Caco-2 (cell line): ENCODE results near the gene LHX5. TPM values are rescaled to one million over a fixed set of nuclear protein-coding genes. Genes with fewer than 3 reads are reported as not detected.

ENCODE experiments used
- BruUV-seq: library from RNA; stranded (reverse); fragments of 400-500 nt; replicated peaks from 2 replicates; lab custom pipeline; 2021; lab: Mats Ljungman, UMichigan
- CTCF ChIA-PET: fragments of 300-600 bp; sonication (Branson Sonifier 250); formaldehyde crosslinking; loops from one replicate; lab custom pipeline; 2022; ENCODE audit warnings: antibody characterized with exemption; lab: Charles Lee
- POLR2A ChIA-PET: fragments of 300-600 bp; sonication (Branson Sonifier 250); formaldehyde crosslinking; loops from one replicate; lab custom pipeline; 2022; ENCODE audit warnings: antibody characterized with exemption; lab: Charles Lee
- DNase-seq, 2 experiments: peaks; one replicate each; pipeline versions ENCODE4 v3.0.0 to v3.0.0-alpha.2; 2020 to 2022
- H3K27me3 ChIP-seq: replicated peaks from 2 replicates; pipeline ENCODE4 v1.6.0; 2011; ENCODE audit warnings: low read length; ENCODE audit not compliant: control insufficient read depth, insufficient read depth
- H3K36me3 ChIP-seq: 2 replicates; pipeline ENCODE4 v1.5.1; 2011; ENCODE audit warnings: low read length; ENCODE audit not compliant: control insufficient read depth, insufficient read depth
- H3K4me1 ChIP-seq: fragments of 250-450 bp; sonication (Bioruptor Pico); 2 replicates; pipeline ENCODE4 v1.5.1; 2020; ENCODE audit warnings: mild to moderate bottlenecking
- H3K4me3 ChIP-seq: 2 replicates; pipeline ENCODE4 v1.5.1; 2011; ENCODE audit warnings: low read depth, mild to moderate bottlenecking, control low read depth, low read length
- H3K9me3 ChIP-seq: fragments of 250-450 bp; sonication (Bioruptor Pico); 2 replicates; pipeline ENCODE4 v1.5.1; 2020; ENCODE audit warnings: mild to moderate bottlenecking, moderate library complexity
- H3K27ac Mint-ChIP-seq: one replicate; pipeline ENCODE4 v1.8.0; 2022; ENCODE audit warnings: mixed read lengths; ENCODE audit not compliant: unreplicated experiment
- H3K27me3 Mint-ChIP-seq: one replicate; pipeline ENCODE4 v1.8.0; 2022; ENCODE audit warnings: mixed read lengths; ENCODE audit not compliant: insufficient read depth, unreplicated experiment
- H3K36me3 Mint-ChIP-seq: one replicate; pipeline ENCODE4 v1.8.0; 2022; ENCODE audit warnings: mild to moderate bottlenecking, mixed read lengths; ENCODE audit not compliant: insufficient read depth, unreplicated experiment
- H3K4me1 Mint-ChIP-seq: one replicate; pipeline ENCODE4 v1.8.0; 2022; ENCODE audit warnings: low read depth, mixed read lengths; ENCODE audit not compliant: unreplicated experiment
- H3K4me3 Mint-ChIP-seq: one replicate; pipeline ENCODE4 v1.8.0; 2022; ENCODE audit warnings: mild to moderate bottlenecking, moderate library complexity, mixed read lengths; ENCODE audit not compliant: unreplicated experiment
- H3K9me3 Mint-ChIP-seq: one replicate; pipeline ENCODE4 v1.8.0; 2022; ENCODE audit warnings: mixed read lengths; ENCODE audit not compliant: unreplicated experiment
- intact Hi-C: fragments of 100-400 bp; cut with micrococcal nuclease; formaldehyde crosslinking; loops from one replicate; pipeline ENCODE4 v1.10.0; 2022; ENCODE audit not compliant: unreplicated experiment
- total RNA-seq: library from RNA; stranded (reverse); gene quantifications from 2 replicates; pipeline ENCODE4 v1.2.3, GENCODE V29; 2022
- TF ChIP-seq, protein P1 (sequence below), 2 experiments: fragments of 200-600 bp in 1 of 2; IDR thresholded peaks; 1 replicate in 1 of 2; 2 replicates in 1 of 2; pipeline versions ENCODE4 v1.5.1 to v1.8.0; 2011 to 2022; ENCODE audit warnings: antibody characterized with exemption in 1 of 2, control low read depth in 1 of 2, inconsistent platforms in 1 of 2, low read depth in 1 of 2, low read length in 1 of 2, mild to moderate bottlenecking in 1 of 2, moderate library complexity in 1 of 2; ENCODE audit not compliant: insufficient read depth in 1 of 2, severe bottlenecking in 1 of 2, unreplicated experiment in 1 of 2

Gene LHX5
- total RNA-seq, 1 experiment from 2014 or later: 0.25 TPM

DNA sequence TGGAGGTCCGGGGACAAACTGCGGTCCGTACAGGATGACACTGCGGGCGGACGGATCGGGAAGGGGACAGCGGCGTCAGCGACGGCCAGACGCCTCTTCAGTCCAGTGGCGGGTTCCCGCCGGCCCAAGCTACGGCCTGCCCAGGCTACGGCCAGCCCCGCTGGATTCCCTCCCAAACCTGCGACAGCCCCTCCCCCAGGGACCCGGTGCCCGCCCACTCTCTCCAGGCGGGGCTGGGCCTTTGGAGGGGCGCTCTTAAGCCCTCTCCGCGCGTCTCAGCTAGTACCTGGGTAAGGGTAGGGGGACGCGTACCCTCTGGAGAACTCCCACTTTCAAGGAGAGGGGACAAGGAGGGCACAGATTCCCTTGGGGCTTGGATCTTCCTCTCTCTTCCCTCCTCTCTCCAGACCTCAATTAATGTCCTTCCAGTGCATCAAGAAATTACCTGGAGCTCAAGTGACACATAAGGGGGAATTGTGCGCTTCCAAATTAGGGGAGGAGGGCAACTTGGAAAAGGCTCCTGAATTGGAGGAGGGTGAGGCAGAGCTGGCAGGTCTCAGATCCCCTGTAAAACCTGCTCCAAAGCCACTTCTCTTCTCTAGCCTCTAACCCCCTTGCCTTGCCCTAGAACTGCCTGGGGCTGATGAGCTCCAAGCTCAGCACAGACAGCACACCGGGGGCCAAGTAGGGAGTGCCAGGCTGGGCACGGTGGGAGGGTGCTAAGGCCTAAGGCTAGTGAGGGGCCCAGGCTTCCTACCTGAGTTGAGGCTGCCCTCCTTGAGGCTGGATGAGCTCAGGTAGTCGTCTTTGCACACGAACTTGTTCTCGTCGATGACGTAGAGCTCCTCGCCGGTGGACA is 3.1 kb downstream of the LHX5 start:
- BruUV-seq: no TSS peak
- TF ChIP-seq, protein P1, sequence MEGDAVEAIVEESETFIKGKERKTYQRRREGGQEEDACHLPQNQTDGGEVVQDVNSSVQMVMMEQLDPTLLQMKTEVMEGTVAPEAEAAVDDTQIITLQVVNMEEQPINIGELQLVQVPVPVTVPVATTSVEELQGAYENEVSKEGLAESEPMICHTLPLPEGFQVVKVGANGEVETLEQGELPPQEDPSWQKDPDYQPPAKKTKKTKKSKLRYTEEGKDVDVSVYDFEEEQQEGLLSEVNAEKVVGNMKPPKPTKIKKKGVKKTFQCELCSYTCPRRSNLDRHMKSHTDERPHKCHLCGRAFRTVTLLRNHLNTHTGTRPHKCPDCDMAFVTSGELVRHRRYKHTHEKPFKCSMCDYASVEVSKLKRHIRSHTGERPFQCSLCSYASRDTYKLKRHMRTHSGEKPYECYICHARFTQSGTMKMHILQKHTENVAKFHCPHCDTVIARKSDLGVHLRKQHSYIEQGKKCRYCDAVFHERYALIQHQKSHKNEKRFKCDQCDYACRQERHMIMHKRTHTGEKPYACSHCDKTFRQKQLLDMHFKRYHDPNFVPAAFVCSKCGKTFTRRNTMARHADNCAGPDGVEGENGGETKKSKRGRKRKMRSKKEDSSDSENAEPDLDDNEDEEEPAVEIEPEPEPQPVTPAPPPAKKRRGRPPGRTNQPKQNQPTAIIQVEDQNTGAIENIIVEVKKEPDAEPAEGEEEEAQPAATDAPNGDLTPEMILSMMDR (IDR thresholded peaks at IDR 0.05; ENCODE audit: insufficient read depth in 1 of 2, low read depth in 1 of 2, low read length in 1 of 2, severe bottlenecking in 1 of 2, unreplicated experiment in 1 of 2): no peak
- DNase-seq: no peak
- Mint-ChIP-seq H3K4me3 (peak overlapping the region; percentile 80), H3K27me3 (peaks cover 34% of the 10 kb centered on the region), H3K4me1 (peaks cover 7% of the 10 kb centered on the region), H3K9me3 (no peaks in the 10 kb centered on the region), H3K27ac (no peak overlapping the region), H3K36me3 (no peaks in the 10 kb centered on the region)
- H3K9me3 ChIP-seq: no peaks in the 10 kb centered on the region
- POLR2A ChIA-PET: no interaction called here
- H3K36me3 ChIP-seq: no peaks in the 10 kb centered on the region
- H3K4me3 ChIP-seq: peak overlapping the region; percentile 55
- CTCF ChIA-PET: interaction anchor here (0.7 kb wide), 1 partner anchor 512 kb away, joined by 3 read pairs; no protein-coding TSS in a partner anchor
- H3K27me3 ChIP-seq: peaks cover 5% of the 10 kb centered on the region
- intact Hi-C loops: loop anchor here (10.0 kb wide), 1 partner anchor 126 kb away; no protein-coding TSS in a partner anchor
- peaks cover 11% of the 10 kb centered on the region; the same call in 1 of the 2 replicates for H3K4me1 ChIP-seq

DNA sequence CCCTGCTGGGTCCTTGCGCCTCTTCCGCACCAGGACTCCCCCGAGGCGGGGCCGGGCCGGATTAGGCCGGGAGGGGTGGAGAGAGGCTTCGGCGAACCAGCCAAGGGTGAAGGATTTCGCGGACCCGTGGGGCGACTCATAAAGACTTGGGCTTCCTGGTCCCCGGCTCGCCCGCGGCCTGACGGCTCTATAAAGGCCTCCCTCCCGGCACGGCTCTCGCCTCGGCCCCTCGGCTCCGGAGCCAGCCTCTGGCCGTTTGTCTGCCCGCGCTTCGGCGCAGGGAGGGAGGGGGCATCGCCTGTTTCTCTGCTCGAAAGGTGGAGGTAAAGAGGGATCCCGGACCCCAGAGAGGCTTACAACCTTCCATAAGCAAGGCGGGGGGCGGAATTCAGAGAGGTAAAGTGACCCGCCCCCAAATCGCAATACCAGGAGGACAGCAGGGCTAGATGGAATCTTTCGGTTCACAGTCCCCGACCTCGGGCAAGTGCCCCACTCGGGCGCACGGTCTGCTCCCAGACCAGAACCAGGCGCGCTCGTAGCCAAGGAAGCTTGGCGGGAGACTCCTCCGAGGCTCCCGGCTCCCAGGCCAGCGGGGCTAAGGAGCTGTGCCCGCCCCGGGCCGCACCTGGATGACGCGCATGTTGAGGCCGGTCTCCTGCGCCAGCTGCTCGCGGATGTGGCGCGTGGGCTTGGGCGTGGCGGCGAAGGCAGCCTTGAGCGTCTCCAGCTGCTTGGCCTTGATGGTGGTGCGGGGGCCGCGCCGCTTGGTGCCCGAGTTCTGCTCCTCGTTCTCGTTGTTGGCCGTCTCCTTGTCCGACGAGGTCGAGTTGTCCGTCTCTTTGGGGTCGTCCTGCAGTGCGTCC is 3.9 kb downstream of the LHX5 start:
- Mint-ChIP-seq H3K4me3 (peak overlapping the region; percentile 80), H3K9me3 (no peaks in the 10 kb centered on the region), H3K36me3 (no peaks in the 10 kb centered on the region), H3K4me1 (peaks cover 9% of the 10 kb centered on the region), H3K27me3 (peaks cover 31% of the 10 kb centered on the region), H3K27ac (no peak overlapping the region)
- ChIA-PET POLR2A (no interaction called here), CTCF (interaction anchor here (0.7 kb wide), 1 partner anchor 513 kb away, joined by 3 read pairs; no protein-coding TSS in a partner anchor)
- H3K9me3 ChIP-seq: no peaks in the 10 kb centered on the region
- no peaks in the 10 kb centered on the region for H3K36me3 ChIP-seq
- H3K4me3 ChIP-seq: peak overlapping the region; percentile 55
- TF ChIP-seq, protein P1 (IDR thresholded peaks at IDR 0.05; ENCODE audit: insufficient read depth in 1 of 2, low read depth in 1 of 2, low read length in 1 of 2, severe bottlenecking in 1 of 2, unreplicated experiment in 1 of 2): no peak
- intact Hi-C loops: loop anchor here (10.0 kb wide), 1 partner anchor 127 kb away; no protein-coding TSS in a partner anchor
- H3K27me3 ChIP-seq: peaks cover 5% of the 10 kb centered on the region
- peak in 1 of 2 experiments; percentile 50 for DNase-seq
- peaks cover 11% of the 10 kb centered on the region; the same call in 1 of the 2 replicates for H3K4me1 ChIP-seq
- no TSS peak for BruUV-seq

DNA sequence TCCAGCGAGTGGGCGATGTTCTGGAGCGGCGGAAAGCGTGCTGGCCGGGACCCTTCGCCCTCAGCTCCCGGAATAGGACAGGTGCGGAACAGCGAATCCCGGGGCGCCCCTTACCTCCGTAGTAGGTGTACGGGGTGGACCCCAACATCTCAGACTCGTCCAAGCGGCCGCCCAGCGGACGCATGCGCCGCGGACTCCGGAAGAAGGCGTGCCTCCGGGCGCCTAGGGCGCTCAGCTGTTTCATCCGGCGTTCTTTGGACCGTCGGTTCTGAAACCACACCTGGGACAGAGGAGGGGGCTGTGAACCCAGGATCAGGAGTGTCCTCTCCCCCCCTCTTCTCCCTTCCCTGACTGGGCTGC is 4.5 kb downstream of the LHX5 start:
- H3K4me3 Mint-ChIP-seq: peak overlapping the region; percentile 80
- no peaks in the 10 kb centered on the region for H3K36me3 Mint-ChIP-seq
- Histone ChIP-seq H3K4me3 (peak overlapping the region; percentile 55), H3K4me1 (peaks cover 11% of the 10 kb centered on the region; the same call in 1 of the 2 replicates), H3K27me3 (peaks cover 5% of the 10 kb centered on the region), H3K36me3 (no peaks in the 10 kb centered on the region), H3K9me3 (no peaks in the 10 kb centered on the region)
- no TSS peak for BruUV-seq
- H3K4me1 Mint-ChIP-seq: peaks cover 9% of the 10 kb centered on the region
- ChIA-PET CTCF (no interaction called here), POLR2A (no interaction called here)
- TF ChIP-seq, protein P1 (IDR thresholded peaks at IDR 0.05; ENCODE audit: insufficient read depth in 1 of 2, low read depth in 1 of 2, low read length in 1 of 2, severe bottlenecking in 1 of 2, unreplicated experiment in 1 of 2): no peak
- no peaks in the 10 kb centered on the region for H3K9me3 Mint-ChIP-seq
- H3K27ac Mint-ChIP-seq: no peak overlapping the region
- intact Hi-C loops: loop anchor here (10.0 kb wide), 1 partner anchor 128 kb away; no protein-coding TSS in a partner anchor
- H3K27me3 Mint-ChIP-seq: peaks cover 31% of the 10 kb centered on the region
- DNase-seq: no peak
